ENCODE results near the gene CFAP61. TPM values are rescaled to one million over a fixed set of nuclear protein-coding genes. Genes with fewer than 3 reads are reported as not detected.
A peak's percentile ranks its signal among the peaks of the same experiment; 100 is the strongest.

Gene CFAP61
- total RNA-seq, 1 experiment from 2014 or later: not detected

- Histone ChIP-seq H2AFZ (ENCODE audit: low read length) (no peak overlapping the region), H3K79me2 (ENCODE audit: low read length) (no peaks in the 10 kb centered on the region), H3K9ac (ENCODE audit: low read length) (no peak overlapping the region), H3K4me2 (ENCODE audit: low read length) (no peak overlapping the region), H3K36me3 (ENCODE audit: low read depth, low read length) (no peaks in the 10 kb centered on the region), H3K9me3 (ENCODE audit: low read length) (no peaks in the 10 kb centered on the region), H3K9me2 (replicated peaks; ENCODE audit: low read length) (no peaks in the 10 kb centered on the region), H3K4me3 (ENCODE audit: low read length) (no peak overlapping the region), H3K27me3 (ENCODE audit: low read length) (peaks cover 71% of the 10 kb centered on the region), H3F3A (ENCODE audit: low read length, unreplicated experiment) (no peaks in the 10 kb centered on the region), H3K4me1 (ENCODE audit: insufficient read depth, low read length) (no peaks in the 10 kb centered on the region), H4K20me1 (ENCODE audit: low read length) (no peaks in the 10 kb centered on the region), H3K27ac (ENCODE audit: low read length) (no peak overlapping the region)
- no TSS peak for BruUV-seq (replicated peaks)
- TF ChIP-seq CTCF (conservative IDR thresholded peaks at IDR 0.05; ENCODE audit: low read depth, low read length): no peak
- TF ChIP-seq EZH2 (IDR thresholded peaks at IDR 0.05; ENCODE audit: low read length, unreplicated experiment): no peak
- no peak for TF ChIP-seq EZH2phosphoT487 (IDR thresholded peaks at IDR 0.05; ENCODE audit: borderline replicate concordance, low read length)
- ChIA-PET CTCF (no interaction called here), POLR2A (ENCODE audit: unreplicated experiment) (no interaction called here)
- intact Hi-C loops (cut with micrococcal nuclease): no loop called here
- DNase-seq (no peak), ATAC-seq (no peak)
These were observed 115.4 kb downstream of the CFAP61 start for GRCh38 chr20:20167698-20168097.

- H3K9me2 ChIP-seq (replicated peaks; ENCODE audit: low read length): no peaks in the 10 kb centered on the region
- TF ChIP-seq CTCF (conservative IDR thresholded peaks at IDR 0.05; ENCODE audit: low read depth, low read length): no peak
- TF ChIP-seq EZH2phosphoT487 (IDR thresholded peaks at IDR 0.05; ENCODE audit: borderline replicate concordance, low read length): no peak
- TF ChIP-seq EZH2 (IDR thresholded peaks at IDR 0.05; ENCODE audit: low read length, unreplicated experiment): no peak
- ChIA-PET POLR2A (ENCODE audit: unreplicated experiment) (no interaction called here), CTCF (no interaction called here)
- no peak for DNase-seq
- H3K27me3 ChIP-seq (ENCODE audit: low read length): peaks cover 68% of the 10 kb centered on the region
- intact Hi-C loops (cut with micrococcal nuclease): no loop called here
- no peak overlapping the region for H3K4me3 ChIP-seq (ENCODE audit: low read length)
- no peak overlapping the region for H3K27ac ChIP-seq (ENCODE audit: low read length)
- H3K4me2 ChIP-seq (ENCODE audit: low read length): no peak overlapping the region
- H3K79me2 ChIP-seq (ENCODE audit: low read length): no peaks in the 10 kb centered on the region
- no peaks in the 10 kb centered on the region for H3F3A ChIP-seq (ENCODE audit: low read length, unreplicated experiment)
- BruUV-seq (replicated peaks): no TSS peak
- no peak for ATAC-seq
- H2AFZ ChIP-seq (ENCODE audit: low read length): no peak overlapping the region
- H3K9ac ChIP-seq (ENCODE audit: low read length): no peak overlapping the region
- no peaks in the 10 kb centered on the region for H3K36me3 ChIP-seq (ENCODE audit: low read depth, low read length)
- no peaks in the 10 kb centered on the region for H4K20me1 ChIP-seq (ENCODE audit: low read length)
- H3K9me3 ChIP-seq (ENCODE audit: low read length): no peaks in the 10 kb centered on the region
- H3K4me1 ChIP-seq (ENCODE audit: insufficient read depth, low read length): no peaks in the 10 kb centered on the region
These were observed 120.9 kb downstream of the CFAP61 start for GRCh38 chr20:20173254-20173653.

GRCh38 chr20:20174089-20174835 is 121.9 kb downstream of the CFAP61 start:
- H3K9me2 ChIP-seq (replicated peaks; ENCODE audit: low read length): no peaks in the 10 kb centered on the region
- ATAC-seq (peak; percentile 49; the same call in 1 of the 2 replicates), DNase-seq (peak; percentile 40)
- no peaks in the 10 kb centered on the region for H3F3A ChIP-seq (ENCODE audit: low read length, unreplicated experiment)
- intact Hi-C loops (cut with micrococcal nuclease): no loop called here
- no peaks in the 10 kb centered on the region for H4K20me1 ChIP-seq (ENCODE audit: low read length)
- no peak overlapping the region for H3K4me2 ChIP-seq (ENCODE audit: low read length)
- no peaks in the 10 kb centered on the region for H3K9me3 ChIP-seq (ENCODE audit: low read length)
- H3K79me2 ChIP-seq (ENCODE audit: low read length): no peaks in the 10 kb centered on the region
- BruUV-seq (replicated peaks): no TSS peak
- H3K36me3 ChIP-seq (ENCODE audit: low read depth, low read length): no peaks in the 10 kb centered on the region
- H3K4me3 ChIP-seq (ENCODE audit: low read length): no peak overlapping the region
- POLR2A ChIA-PET (ENCODE audit: unreplicated experiment): no interaction called here
- no peak overlapping the region for H3K9ac ChIP-seq (ENCODE audit: low read length)
- no peak overlapping the region for H3K27ac ChIP-seq (ENCODE audit: low read length)
- H3K4me1 ChIP-seq (ENCODE audit: insufficient read depth, low read length): no peaks in the 10 kb centered on the region
- TF ChIP-seq EZH2phosphoT487 (IDR thresholded peaks at IDR 0.05; ENCODE audit: borderline replicate concordance, low read length): no peak
- TF ChIP-seq CTCF (conservative IDR thresholded peaks at IDR 0.05; ENCODE audit: low read depth, low read length): peak; percentile 56
- no peak overlapping the region for H2AFZ ChIP-seq (ENCODE audit: low read length)
- CTCF ChIA-PET: no interaction called here
- H3K27me3 ChIP-seq (ENCODE audit: low read length): peaks cover 67% of the 10 kb centered on the region
